ENCODE data around the gene TIMM44. TPM values are rescaled to one million over a fixed set of nuclear protein-coding genes. Genes with fewer than 3 reads are reported as not detected.

The TIMM44 gene
- total and polyA plus RNA-seq, 4 donors = 38.4 to 75.8 (median 53.0) TPM

DNA sequence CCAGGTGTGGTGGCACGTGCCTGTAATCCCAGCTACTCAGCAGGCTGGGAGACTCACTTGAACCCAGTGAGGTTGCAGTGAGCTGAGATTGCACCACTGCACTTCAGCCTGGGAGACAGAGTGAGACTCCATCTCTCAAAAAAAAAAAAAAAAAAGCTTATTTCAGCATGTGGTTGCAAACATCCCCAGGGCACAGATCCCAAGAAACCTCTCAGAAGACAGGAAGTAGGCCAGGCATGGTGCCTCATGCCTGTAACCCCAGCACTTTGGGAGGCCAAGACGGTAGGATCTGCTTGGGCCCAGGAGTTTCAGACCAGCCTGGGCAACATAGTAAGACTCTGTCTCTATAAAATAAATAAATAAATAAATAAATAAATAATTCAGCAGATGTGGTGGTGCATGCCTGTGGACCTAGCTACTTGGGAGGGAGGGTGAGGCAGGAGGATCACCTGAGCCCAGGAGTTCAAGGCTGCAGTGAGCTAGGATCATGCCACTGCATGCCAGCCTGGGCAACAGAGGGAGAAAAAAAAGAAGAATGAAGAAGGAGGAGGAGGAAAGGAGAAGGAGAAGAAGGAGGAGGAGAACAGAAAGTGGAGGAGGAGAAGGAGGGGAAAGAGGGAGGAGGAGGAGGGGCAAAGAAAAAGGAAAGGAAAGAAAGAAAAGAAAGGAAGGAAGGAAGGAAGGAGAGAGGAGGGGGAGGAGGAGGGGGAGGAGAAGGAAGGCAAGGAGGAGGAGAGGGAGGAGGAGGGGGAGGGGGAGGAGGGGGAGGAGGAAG lies 59.5 kb downstream of the TIMM44 start:
- Histone ChIP-seq H3K27me3 (ENCODE audit: control insufficient read depth in 3 of 3, insufficient read depth in 3 of 3, low read length in 2 of 3) (no peaks in the 10 kb centered on the region), H3K4me1 (ENCODE audit: control insufficient read depth in 5 of 5, insufficient read depth in 5 of 5, low read length in 5 of 5) (no peaks in the 10 kb centered on the region), H3K4me3 (no peak overlapping the region), H3K9me3 (ENCODE audit: control insufficient read depth in 4 of 4, insufficient read depth in 3 of 4, low read length in 3 of 4) (peaks cover 0 to 2% (median 0%) of the 10 kb centered on the region in 4 donors), H3K36me3 (ENCODE audit: control insufficient read depth in 4 of 4, insufficient read depth in 4 of 4, low read length in 4 of 4) (no peaks in the 10 kb centered on the region), H3K27ac (ENCODE audit: low read depth in 1 of 2, low read length in 1 of 2) (no peak overlapping the region), H3K9ac (ENCODE audit: insufficient read depth in 1 of 2, low read length in 2 of 2) (no peak overlapping the region)
- ATAC-seq (ENCODE audit: insufficient read depth, low FRiP score) (no peak), DNase-seq (no peak)
- TF ChIP-seq, protein P1, sequence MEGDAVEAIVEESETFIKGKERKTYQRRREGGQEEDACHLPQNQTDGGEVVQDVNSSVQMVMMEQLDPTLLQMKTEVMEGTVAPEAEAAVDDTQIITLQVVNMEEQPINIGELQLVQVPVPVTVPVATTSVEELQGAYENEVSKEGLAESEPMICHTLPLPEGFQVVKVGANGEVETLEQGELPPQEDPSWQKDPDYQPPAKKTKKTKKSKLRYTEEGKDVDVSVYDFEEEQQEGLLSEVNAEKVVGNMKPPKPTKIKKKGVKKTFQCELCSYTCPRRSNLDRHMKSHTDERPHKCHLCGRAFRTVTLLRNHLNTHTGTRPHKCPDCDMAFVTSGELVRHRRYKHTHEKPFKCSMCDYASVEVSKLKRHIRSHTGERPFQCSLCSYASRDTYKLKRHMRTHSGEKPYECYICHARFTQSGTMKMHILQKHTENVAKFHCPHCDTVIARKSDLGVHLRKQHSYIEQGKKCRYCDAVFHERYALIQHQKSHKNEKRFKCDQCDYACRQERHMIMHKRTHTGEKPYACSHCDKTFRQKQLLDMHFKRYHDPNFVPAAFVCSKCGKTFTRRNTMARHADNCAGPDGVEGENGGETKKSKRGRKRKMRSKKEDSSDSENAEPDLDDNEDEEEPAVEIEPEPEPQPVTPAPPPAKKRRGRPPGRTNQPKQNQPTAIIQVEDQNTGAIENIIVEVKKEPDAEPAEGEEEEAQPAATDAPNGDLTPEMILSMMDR (IDR thresholded peaks at IDR 0.05; ENCODE audit: control extremely low read depth, extremely low read depth) = no peak
- 67 to 73% methylated on average over 2 of the region's 2 CpGs for WGBS, 2 donors

DNA sequence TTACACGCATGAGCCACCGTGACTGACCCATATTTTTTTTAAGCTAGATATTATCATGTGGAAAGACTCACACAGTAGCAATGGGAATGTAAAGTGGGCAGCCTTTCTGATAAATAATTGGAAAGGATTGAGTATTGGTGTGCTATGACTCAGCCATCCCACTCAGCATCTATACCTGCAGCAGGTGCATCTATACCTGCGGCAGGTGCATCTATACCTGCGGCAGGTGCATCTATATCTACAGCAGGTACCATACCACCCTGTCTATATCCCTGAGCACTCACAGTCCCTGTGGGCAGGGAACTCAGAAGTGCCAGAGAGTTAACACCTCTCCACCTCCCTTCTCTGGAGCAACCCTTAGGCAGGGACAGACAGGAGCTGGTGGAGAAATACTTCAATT lies 60.4 kb downstream of the TIMM44 start:
- no peaks in the 10 kb centered on the region for H3K36me3 ChIP-seq (ENCODE audit: control insufficient read depth in 4 of 4, insufficient read depth in 4 of 4, low read length in 4 of 4)
- no peaks in the 10 kb centered on the region for H3K4me1 ChIP-seq (ENCODE audit: control insufficient read depth in 5 of 5, insufficient read depth in 5 of 5, low read length in 5 of 5)
- ATAC-seq (ENCODE audit: insufficient read depth, low FRiP score) = no peak
- no peak overlapping the region for H3K4me3 ChIP-seq
- DNase-seq = no peak
- no peak overlapping the region for H3K9ac ChIP-seq (ENCODE audit: insufficient read depth in 1 of 2, low read length in 2 of 2)
- H3K9me3 ChIP-seq (ENCODE audit: control insufficient read depth in 4 of 4, insufficient read depth in 3 of 4, low read length in 3 of 4) = peaks cover 0 to 2% (median 0%) of the 10 kb centered on the region in 4 donors
- 83 to 90% methylated on average over 4 of the region's 4 CpGs for WGBS, 2 donors
- no peak overlapping the region for H3K27ac ChIP-seq (ENCODE audit: low read depth in 1 of 2, low read length in 1 of 2)
- no peaks in the 10 kb centered on the region for H3K27me3 ChIP-seq (ENCODE audit: control insufficient read depth in 3 of 3, insufficient read depth in 3 of 3, low read length in 2 of 3)
- TF ChIP-seq, protein P1 (IDR thresholded peaks at IDR 0.05; ENCODE audit: control extremely low read depth, extremely low read depth) = no peak

GRCh38 chr19:7881910-7882309 lies 61.6 kb downstream of the TIMM44 start:
- Histone ChIP-seq H3K27me3 (ENCODE audit: control insufficient read depth in 3 of 3, insufficient read depth in 3 of 3, low read length in 2 of 3) (no peaks in the 10 kb centered on the region), H3K27ac (ENCODE audit: low read depth in 1 of 2, low read length in 1 of 2) (no peak overlapping the region), H3K9ac (ENCODE audit: insufficient read depth in 1 of 2, low read length in 2 of 2) (no peak overlapping the region), H3K4me1 (ENCODE audit: control insufficient read depth in 5 of 5, insufficient read depth in 5 of 5, low read length in 5 of 5) (no peaks in the 10 kb centered on the region), H3K36me3 (ENCODE audit: control insufficient read depth in 4 of 4, insufficient read depth in 4 of 4, low read length in 4 of 4) (no peaks in the 10 kb centered on the region), H3K9me3 (ENCODE audit: control insufficient read depth in 4 of 4, insufficient read depth in 3 of 4, low read length in 3 of 4) (peaks cover 0 to 2% (median 0%) of the 10 kb centered on the region in 4 donors), H3K4me3 (no peak overlapping the region)
- TF ChIP-seq, protein P1 (IDR thresholded peaks at IDR 0.05; ENCODE audit: control extremely low read depth, extremely low read depth) = no peak
- DNase-seq = no peak
- no peak for ATAC-seq (ENCODE audit: insufficient read depth, low FRiP score)
- 91 to 94% methylated on average over 3 of the region's 3 CpGs for WGBS, 2 donors

All from lung (tissue), 12 donors.